DOHH2 (cell line): ENCODE measurements around the gene PNMA8A.

ENCODE experiments used
- CTCF ChIP-seq: fragments of 200-600 bp; sonication (generic); IDR thresholded peaks from one replicate; pipeline ENCODE4 v1.5.1; 2014; ENCODE audit warnings: antibody characterized with exemption, mild to moderate bottlenecking, low read depth, low read length; ENCODE audit not compliant: poor library complexity, severe bottlenecking
- EZH2phosphoT487 ChIP-seq: fragments of 200-600 bp; sonication (generic); IDR thresholded peaks from 2 replicates; pipeline ENCODE4 v1.6.1; 2017; ENCODE audit warnings: borderline replicate concordance, mild to moderate bottlenecking, antibody characterized with exemption, low read length, moderate library complexity, mixed read lengths

GRCh38 chr19:46447006-46447405, 24.4 kb downstream of the PNMA8A start:
- TF ChIP-seq CTCF = no peak
- TF ChIP-seq EZH2phosphoT487 = no peak
